ENCODE data around the gene TEX51. TPM values are rescaled to one million over a fixed set of nuclear protein-coding genes. Genes with fewer than 3 reads are reported as not detected.

TEX51 gene
- total and polyA plus RNA-seq, 2 of the 4 experiments (the other 2 are of a cell fraction): not detected

DNA sequence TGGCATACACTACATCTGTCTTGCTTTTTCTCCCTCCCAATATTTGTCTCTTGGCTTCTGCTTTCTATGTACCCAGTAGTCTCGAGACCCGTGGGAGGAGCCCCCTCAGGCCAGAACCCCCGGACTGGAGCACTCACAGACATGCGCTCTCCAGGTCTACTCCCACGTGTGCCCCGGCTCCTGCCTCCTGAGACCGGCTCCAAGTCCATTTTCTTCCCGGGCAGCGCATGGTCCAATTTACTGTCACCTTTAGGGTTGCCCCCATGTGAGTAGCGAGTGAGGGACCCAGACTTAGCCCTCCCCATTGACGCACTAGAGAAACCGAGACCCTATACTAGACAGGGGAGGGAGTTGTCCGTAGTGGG, 11.8 kb upstream of the TEX51 start:
- Histone ChIP-seq H3K27ac (ENCODE audit: insufficient read depth, low read length) (no peak overlapping the region), H4K20me1 (ENCODE audit: insufficient read depth, low read length) (no peaks in the 10 kb centered on the region), H2BK20ac (ENCODE audit: low read depth, low read length) (no peak overlapping the region), H3K56ac (ENCODE audit: extremely low read depth, insufficient read depth, low read length) (no peak overlapping the region), H2AK5ac (ENCODE audit: low read depth, low read length) (no peak overlapping the region), H3K27me3 (ENCODE audit: control insufficient read depth, insufficient read depth, low read length) (peaks cover 12% of the 10 kb centered on the region), H3K18ac (ENCODE audit: low read depth, low read length) (no peak overlapping the region), H4K5ac (ENCODE audit: low read depth, low read length) (no peak overlapping the region), H3K4me2 (ENCODE audit: low read depth, low read length) (no peak overlapping the region), H2AK9ac (replicated peaks; ENCODE audit: low read depth, low read length, poor library complexity) (no peak overlapping the region), H3K4me3 (ENCODE audit: insufficient read depth, low read depth, low read length) (no peak overlapping the region), H2AFZ (replicated peaks; ENCODE audit: low read length, poor library complexity) (no peak overlapping the region), H2BK5ac (ENCODE audit: low read depth, low read length, poor library complexity, severe bottlenecking) (no peak overlapping the region), H3K4ac (ENCODE audit: low read depth, low read length) (no peak overlapping the region), H4K8ac (ENCODE audit: low read depth in 2 of 2, low read length in 2 of 2) (no peak overlapping the region), H3K9me3 (ENCODE audit: control insufficient read depth, insufficient read depth, low read length) (no peaks in the 10 kb centered on the region; the same call in 1 of the 2 replicates), H3K9ac (ENCODE audit: low read depth, low read length) (no peak overlapping the region), H4K91ac (ENCODE audit: insufficient read depth, low read depth, low read length) (no peak overlapping the region), H3K23ac (ENCODE audit: low read depth, low read length) (no peak overlapping the region), H3K79me1 (ENCODE audit: low read depth in 1 of 2, low read length in 2 of 2) (no peaks in the 10 kb centered on the region), H2BK120ac (ENCODE audit: low read depth, low read length) (no peak overlapping the region), H3K4me1 (ENCODE audit: control insufficient read depth, insufficient read depth, low read length) (no peaks in the 10 kb centered on the region; the same call in 1 of the 2 replicates), H3K9me1 (ENCODE audit: insufficient read depth, low read length) (no peaks in the 10 kb centered on the region), H3K36me3 (ENCODE audit: control insufficient read depth, insufficient read depth, low read length) (no peaks in the 10 kb centered on the region), H3K14ac (replicated peaks; ENCODE audit: low read depth, low read length) (no peak overlapping the region), H2BK15ac (ENCODE audit: low read depth, low read length) (no peak overlapping the region)
- in situ Hi-C loops (cut with MboI; ENCODE audit: low sequenced_read_pairs): no loop called here
- intact Hi-C loops (cut with micrococcal nuclease): loop anchor here (10.0 kb wide), 1 partner anchor 168 kb away; no protein-coding TSS in a partner anchor
- 90% methylated on average over 7 of the region's 13 CpGs; no CpG with 5 or more reads in 1 of the 2 experiments for WGBS, 2 experiments (ENCODE audit: extremely low coverage in 2 of 2, insufficient read length in 1 of 2)
- DNase-seq (no peak), ATAC-seq (ENCODE audit: low read depth) (no peak)
- dilution Hi-C loops (cut with HindIII; ENCODE audit: low sequenced_read_pairs, unreplicated experiment): no loop called here
- ChIA-PET POLR2A (ENCODE audit: unreplicated experiment) (no interaction called here), CTCF (no interaction called here)
- TF ChIP-seq RFX5 (IDR thresholded peaks at IDR 0.05; ENCODE audit: low read depth, low read length) (no peak), CEBPB (IDR thresholded peaks at IDR 0.05; ENCODE audit: low read depth, low read length) (no peak), RCOR1 (IDR thresholded peaks at IDR 0.05; ENCODE audit: insufficient replicate concordance, low read length) (no peak), SMC3 (IDR thresholded peaks at IDR 0.05; ENCODE audit: low read depth, low read length) (no peak), MXI1 (IDR thresholded peaks at IDR 0.05; ENCODE audit: borderline replicate concordance, low read depth, low read length) (no peak), NFE2L2 (IDR thresholded peaks at IDR 0.05; ENCODE audit: low read depth, low read length) (no peak), CHD1 (IDR thresholded peaks at IDR 0.05; ENCODE audit: low read depth, low read length) (no peak), FOS (IDR thresholded peaks at IDR 0.05; ENCODE audit: low read depth, low read length) (no peak), MAFK (IDR thresholded peaks at IDR 0.05; ENCODE audit: low read depth, low read length) (no peak), MAZ (IDR thresholded peaks at IDR 0.05; ENCODE audit: borderline replicate concordance, low read depth, low read length) (no peak), USF2 (IDR thresholded peaks at IDR 0.05; ENCODE audit: low read depth, low read length) (no peak), RAD21 (IDR thresholded peaks at IDR 0.05; ENCODE audit: low read length) (no peak), POLR2A (IDR thresholded peaks at IDR 0.05; ENCODE audit: low read depth, low read length) (no peak), BHLHE40 (IDR thresholded peaks at IDR 0.05; ENCODE audit: low read depth, low read length) (no peak)
- TF ChIP-seq, protein P1, sequence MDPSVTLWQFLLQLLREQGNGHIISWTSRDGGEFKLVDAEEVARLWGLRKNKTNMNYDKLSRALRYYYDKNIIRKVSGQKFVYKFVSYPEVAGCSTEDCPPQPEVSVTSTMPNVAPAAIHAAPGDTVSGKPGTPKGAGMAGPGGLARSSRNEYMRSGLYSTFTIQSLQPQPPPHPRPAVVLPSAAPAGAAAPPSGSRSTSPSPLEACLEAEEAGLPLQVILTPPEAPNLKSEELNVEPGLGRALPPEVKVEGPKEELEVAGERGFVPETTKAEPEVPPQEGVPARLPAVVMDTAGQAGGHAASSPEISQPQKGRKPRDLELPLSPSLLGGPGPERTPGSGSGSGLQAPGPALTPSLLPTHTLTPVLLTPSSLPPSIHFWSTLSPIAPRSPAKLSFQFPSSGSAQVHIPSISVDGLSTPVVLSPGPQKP (IDR thresholded peaks at IDR 0.05; ENCODE audit: borderline replicate concordance, low read depth, low read length): no peak
- TF ChIP-seq, protein P2, sequence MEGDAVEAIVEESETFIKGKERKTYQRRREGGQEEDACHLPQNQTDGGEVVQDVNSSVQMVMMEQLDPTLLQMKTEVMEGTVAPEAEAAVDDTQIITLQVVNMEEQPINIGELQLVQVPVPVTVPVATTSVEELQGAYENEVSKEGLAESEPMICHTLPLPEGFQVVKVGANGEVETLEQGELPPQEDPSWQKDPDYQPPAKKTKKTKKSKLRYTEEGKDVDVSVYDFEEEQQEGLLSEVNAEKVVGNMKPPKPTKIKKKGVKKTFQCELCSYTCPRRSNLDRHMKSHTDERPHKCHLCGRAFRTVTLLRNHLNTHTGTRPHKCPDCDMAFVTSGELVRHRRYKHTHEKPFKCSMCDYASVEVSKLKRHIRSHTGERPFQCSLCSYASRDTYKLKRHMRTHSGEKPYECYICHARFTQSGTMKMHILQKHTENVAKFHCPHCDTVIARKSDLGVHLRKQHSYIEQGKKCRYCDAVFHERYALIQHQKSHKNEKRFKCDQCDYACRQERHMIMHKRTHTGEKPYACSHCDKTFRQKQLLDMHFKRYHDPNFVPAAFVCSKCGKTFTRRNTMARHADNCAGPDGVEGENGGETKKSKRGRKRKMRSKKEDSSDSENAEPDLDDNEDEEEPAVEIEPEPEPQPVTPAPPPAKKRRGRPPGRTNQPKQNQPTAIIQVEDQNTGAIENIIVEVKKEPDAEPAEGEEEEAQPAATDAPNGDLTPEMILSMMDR (conservative IDR thresholded peaks at IDR 0.05; ENCODE audit: low read depth, low read length): no peak
- no TSS peak for BruUV-seq (replicated peaks)

All from IMR-90 (cell line).